ENCODE results near the gene GTPBP3.

Gene GTPBP3

GRCh38 chr19:17336872-17337674 lies at the start of gene GTPBP3:
Gene GTPBP3, plus strand, starts transcription at chr19:17337553. Its CDS starts 59 bp downstream, at chr19:17337612.
- DNase-seq, result peak; percentile 97 to 99 (median 98)

- peak; percentile 80 to 90 (median 82) for DNase-seq
These were observed 47.9 kb upstream of the GTPBP3 start for GRCh38 chr19:17289489-17289888.

- DNase-seq, result peak; percentile 84 to 92 (median 88)
These were observed 44.9 kb upstream of the GTPBP3 start for GRCh38 chr19:17292301-17293074.

GRCh38 chr19:17293605-17294004 lies 43.7 kb upstream of the GTPBP3 start:
- DNase-seq, result no peak

- DNase-seq, result peak; percentile 50 to 75 (median 53)
These were observed 43.1 kb upstream of the GTPBP3 start for GRCh38 chr19:17294051-17294891.

GRCh38 chr19:17295551-17295950 lies 41.8 kb upstream of the GTPBP3 start:
- peak in 1 of 3 donors; percentile 16 for DNase-seq

GRCh38 chr19:17296273-17296672 lies 41.1 kb upstream of the GTPBP3 start:
- peak; percentile 23 to 37 (median 33) for DNase-seq

- no peak for DNase-seq
These were observed 40.4 kb upstream of the GTPBP3 start for GRCh38 chr19:17296976-17297375.

- no peak for DNase-seq
These were observed 36.2 kb upstream of the GTPBP3 start for GRCh38 chr19:17300992-17301619.

GRCh38 chr19:17302391-17303166 lies 34.8 kb upstream of the GTPBP3 start:
- peak; percentile 68 to 74 (median 69) for DNase-seq

- peak; percentile 99 for DNase-seq
These were observed 34.0 kb upstream of the GTPBP3 start, which contains the start of gene ABHD8 for GRCh38 chr19:17303167-17303939. Gene ABHD8, minus strand, starts transcription at chr19:17303425. Its CDS starts 1,809 bp downstream, at chr19:17301616.

- peak in 1 of 3 donors; percentile 18 for DNase-seq
These were observed 33.4 kb upstream of the GTPBP3 start for GRCh38 chr19:17303940-17304267.

GRCh38 chr19:17304386-17305215 lies 32.8 kb upstream of the GTPBP3 start:
- no peak for DNase-seq

GRCh38 chr19:17305216-17305516 lies 32.2 kb upstream of the GTPBP3 start:
- DNase-seq, result no peak

GRCh38 chr19:17305517-17306284 lies 31.7 kb upstream of the GTPBP3 start, which contains the start of gene MRPL34:
Gene MRPL34, plus strand, starts transcription at chr19:17305872. Its CDS starts 21 bp downstream, at chr19:17305893.
- peak; percentile 97 to 99 (median 99) for DNase-seq

- DNase-seq, result no peak
These were observed 31.1 kb upstream of the GTPBP3 start for GRCh38 chr19:17306285-17306714.

GRCh38 chr19:17307876-17308377 lies 29.4 kb upstream of the GTPBP3 start:
- DNase-seq, result no peak

- peak; percentile 99 to 100 (median 100) for DNase-seq
These were observed 28.0 kb upstream of the GTPBP3 start, which contains the start of gene DDA1 for GRCh38 chr19:17309198-17309964. Gene DDA1, plus strand, starts transcription at chr19:17309563. Its CDS starts 92 bp downstream, at chr19:17309655.

Data from suppressor macrophage treated with lipopolysaccharide for 1 hour (primary cell).